NCI-H345 treated with DMSO at 0.1 percent for 48 hours (cell line): ENCODE measurements around the gene ELANE.
"Not testable (repeated sequence)": the region's sequence is repeated elsewhere in the genome, so short reads cannot be mapped to it uniquely, and the experiment has no call there.

ENCODE experiments used
- DNase-seq: peaks from one replicate; lab custom pipeline; 2025; ENCODE audit not compliant: unreplicated experiment; lab: John Stamatoyannopoulos, UW

ELANE gene

GRCh38 chr19:814152-815078 is 37.7 kb upstream of the ELANE start:
- no peak for DNase-seq

GRCh38 chr19:815079-815774 is 36.9 kb upstream of the ELANE start:
- DNase-seq, result no peak

GRCh38 chr19:815775-816499 is 36.2 kb upstream of the ELANE start:
- DNase-seq, result no peak

- no peak for DNase-seq
These were observed 35.6 kb upstream of the ELANE start for GRCh38 chr19:816500-816857.

- not testable (repeated sequence) for DNase-seq
These were observed 31.9 kb upstream of the ELANE start for GRCh38 chr19:820212-820611.

- no peak for DNase-seq
These were observed 30.8 kb upstream of the ELANE start for GRCh38 chr19:821231-821824.

- DNase-seq, result no peak
These were observed 30.1 kb upstream of the ELANE start, which contains the start of gene PLPPR3 for GRCh38 chr19:821825-822503. Gene PLPPR3 (minus strand): TSS chr19:821955. CDS start chr19:821559, 396 bp downstream.

GRCh38 chr19:823565-824121 is 28.5 kb upstream of the ELANE start:
- no peak for DNase-seq

GRCh38 chr19:824885-825284 is 27.2 kb upstream of the ELANE start:
- DNase-seq, result no peak

- no peak for DNase-seq
These were observed 26.0 kb upstream of the ELANE start for GRCh38 chr19:825897-826644.

- no peak for DNase-seq
These were observed 24.8 kb upstream of the ELANE start for GRCh38 chr19:827314-827709.

GRCh38 chr19:827710-828321 is 24.3 kb upstream of the ELANE start, which contains the start of gene AZU1:
Gene AZU1 (plus strand): TSS chr19:827837. CDS start chr19:827847, 10 bp downstream.
- no peak for DNase-seq

- DNase-seq, result no peak
These were observed 22.9 kb upstream of the ELANE start for GRCh38 chr19:829129-829758.

- no peak for DNase-seq
These were observed 20.4 kb upstream of the ELANE start for GRCh38 chr19:831407-832369.

- DNase-seq, result no peak
These were observed 17.9 kb upstream of the ELANE start for GRCh38 chr19:834216-834615.

- DNase-seq, result no peak
These were observed 16.8 kb upstream of the ELANE start for GRCh38 chr19:835210-835810.
